Measurements from ENCODE around the gene ABCA4.

Gene ABCA4

GRCh38 chr1:94103608-94104007 is 17.3 kb downstream of the ABCA4 start:
- no peak for DNase-seq

- DNase-seq = no peak
Observed at GRCh38 chr1:94101613-94102525, 19.1 kb downstream of the ABCA4 start.

GRCh38 chr1:94100785-94101612 is 19.9 kb downstream of the ABCA4 start:
- DNase-seq = no peak

GRCh38 chr1:94100129-94100784 is 20.7 kb downstream of the ABCA4 start:
- no peak for DNase-seq

GRCh38 chr1:94099303-94099702 is 21.6 kb downstream of the ABCA4 start:
- no peak for DNase-seq

GRCh38 chr1:94098585-94099111 is 22.3 kb downstream of the ABCA4 start:
- no peak for DNase-seq

GRCh38 chr1:94096797-94097549 is 24.0 kb downstream of the ABCA4 start:
- DNase-seq = no peak

- DNase-seq = no peak
Observed at GRCh38 chr1:94095744-94096469, 25.0 kb downstream of the ABCA4 start.

GRCh38 chr1:94095112-94095637 is 25.8 kb downstream of the ABCA4 start:
- DNase-seq = no peak

GRCh38 chr1:94094469-94095111 is 26.4 kb downstream of the ABCA4 start:
- DNase-seq = no peak

- no peak for DNase-seq
Observed at GRCh38 chr1:94093996-94094395, 27.0 kb downstream of the ABCA4 start.

- no peak for DNase-seq
Observed at GRCh38 chr1:94093396-94093795, 27.6 kb downstream of the ABCA4 start.

- DNase-seq = no peak
Observed at GRCh38 chr1:94092210-94092613, 28.7 kb downstream of the ABCA4 start.

GRCh38 chr1:94090761-94091160 is 30.2 kb downstream of the ABCA4 start:
- no peak for DNase-seq

- no peak for DNase-seq
Observed at GRCh38 chr1:94087193-94087592, 33.8 kb downstream of the ABCA4 start.

GRCh38 chr1:94084547-94084946 is 36.4 kb downstream of the ABCA4 start:
- DNase-seq = no peak

GRCh38 chr1:94084085-94084484 is 36.9 kb downstream of the ABCA4 start:
- no peak for DNase-seq

- DNase-seq = no peak
Observed at GRCh38 chr1:94083681-94084080, 37.3 kb downstream of the ABCA4 start.

- no peak for DNase-seq
Observed at GRCh38 chr1:94081566-94082344, 39.2 kb downstream of the ABCA4 start.

GRCh38 chr1:94079989-94080388 is 41.0 kb downstream of the ABCA4 start:
- DNase-seq = no peak

Measured in NCI-H1092 treated with DMSO at 0.1 percent for 48 hours (cell line).